HG03060 (cell line): ENCODE measurements around the gene ACTR2.

Source experiments
- ATAC-seq: cut with Tn5 transposase; IDR thresholded peaks from one replicate; pipeline ENCODE4 v1.9.1; 2021; ENCODE audit warnings: low read depth, moderate number of reproducible peaks; ENCODE audit not compliant: unreplicated experiment

Gene ACTR2

GRCh38 chr2:65277118-65277517 is 49.5 kb downstream of the ACTR2 start:
- ATAC-seq: no peak

- no peak for ATAC-seq
These were observed 50.3 kb downstream of the ACTR2 start for GRCh38 chr2:65277791-65278483.

GRCh38 chr2:65278531-65278981 is 50.9 kb downstream of the ACTR2 start:
- ATAC-seq: no peak

GRCh38 chr2:65279756-65280155 is 52.1 kb downstream of the ACTR2 start:
- ATAC-seq: no peak

GRCh38 chr2:65281627-65282351 is 54.2 kb downstream of the ACTR2 start:
- ATAC-seq: no peak

- no peak for ATAC-seq
These were observed 54.9 kb downstream of the ACTR2 start for GRCh38 chr2:65282477-65283053.

- ATAC-seq: no peak
These were observed 59.7 kb downstream of the ACTR2 start for GRCh38 chr2:65287364-65287763.

- no peak for ATAC-seq
These were observed 63.8 kb downstream of the ACTR2 start for GRCh38 chr2:65291216-65292105.

GRCh38 chr2:65292106-65292400 is 64.4 kb downstream of the ACTR2 start:
- ATAC-seq: no peak

- no peak for ATAC-seq
These were observed 64.9 kb downstream of the ACTR2 start for GRCh38 chr2:65292461-65293011.

- no peak for ATAC-seq
These were observed 65.7 kb downstream of the ACTR2 start for GRCh38 chr2:65293376-65293775.

- ATAC-seq: no peak
These were observed 66.5 kb downstream of the ACTR2 start for GRCh38 chr2:65294136-65294535.

- no peak for ATAC-seq
These were observed 67.1 kb downstream of the ACTR2 start for GRCh38 chr2:65294701-65295100.

GRCh38 chr2:65296971-65297370 is 69.3 kb downstream of the ACTR2 start:
- ATAC-seq: no peak

- no peak for ATAC-seq
These were observed 69.9 kb downstream of the ACTR2 start for GRCh38 chr2:65297544-65297943.

- no peak for ATAC-seq
These were observed 70.5 kb downstream of the ACTR2 start for GRCh38 chr2:65298089-65298488.

- ATAC-seq: no peak
These were observed 71.6 kb downstream of the ACTR2 start for GRCh38 chr2:65299246-65299645.

GRCh38 chr2:65300134-65300760 is 72.6 kb downstream of the ACTR2 start:
- ATAC-seq: no peak

GRCh38 chr2:65300761-65301711 is 73.4 kb downstream of the ACTR2 start:
- peak; percentile 82 for ATAC-seq
